ENCODE results near the gene LMF1. TPM values are rescaled to one million over a fixed set of nuclear protein-coding genes. Genes with fewer than 3 reads are reported as not detected.

Gene LMF1
- total and polyA plus RNA-seq, 2 of the 8 experiments (the other 6 are each of a cell fraction or from before 2014, with no cell fraction given) = 3.5 to 9.1 TPM

GRCh38 chr16:813204-813915 is 157.4 kb downstream of the LMF1 start (continued):
- TF ChIP-seq TCF12 (IDR thresholded peaks at IDR 0.05; ENCODE audit: low read depth, low read length) = 0 out of 2 replicates have a peak, but pooled peaks have one; percentile 35
- TF ChIP-seq RXRA (IDR thresholded peaks at IDR 0.05; ENCODE audit: insufficient read depth, low read depth, low read length) = no peak
- TF ChIP-seq BACH1 (IDR thresholded peaks at IDR 0.05; ENCODE audit: low read length) = no peak
- TF ChIP-seq NRF1 (IDR thresholded peaks at IDR 0.05; ENCODE audit: low read depth, low read length) = no peak
- no peak for TF ChIP-seq FOSL1 (IDR thresholded peaks at IDR 0.05; ENCODE audit: insufficient read depth, low read depth, low read length)
- peak; percentile 82 to 94 (median 91) for TF ChIP-seq CTCF (IDR thresholded peaks at IDR 0.05; ENCODE audit: control extremely low read depth in 1 of 3, insufficient read depth in 1 of 3, low read depth in 1 of 3, low read length in 3 of 3)
- TF ChIP-seq TAF7 (optimal IDR thresholded peaks at IDR 0.05; ENCODE audit: borderline replicate concordance, low read depth, low read length) = peak; percentile 45
- TF ChIP-seq CEBPB (IDR thresholded peaks at IDR 0.05; ENCODE audit: low read depth, low read length) = no peak
- TF ChIP-seq RNF2 (IDR thresholded peaks at IDR 0.05; ENCODE audit: borderline replicate concordance, low read depth, low read length, missing control alignments, poor library complexity, severe bottlenecking) = no peak
- TF ChIP-seq ASH2L (IDR thresholded peaks at IDR 0.05; ENCODE audit: low read length) = peak; percentile 38

Measured in H1 (cell line).